KOPT-K1 (cell line): ENCODE data around the gene PDE4D.

Source experiments
- H3K27ac ChIP-seq: fragments of 200-600 bp; sonication (generic); 2 replicates; pipeline ENCODE4 v1.5.1; 2016; ENCODE audit warnings: antibody characterized with exemption, mild to moderate bottlenecking, low read depth, low read length; ENCODE audit not compliant: poor library complexity, severe bottlenecking
- H3K36me3 ChIP-seq: fragments of 200-600 bp; sonication (generic); 2 replicates; pipeline ENCODE4 v1.5.1; 2017; ENCODE audit warnings: antibody characterized with exemption, mild to moderate bottlenecking, low read length, moderate library complexity; ENCODE audit not compliant: insufficient read depth
- H3K9me3 ChIP-seq: fragments of 200-600 bp; sonication (generic); 2 replicates; pipeline ENCODE4 v1.5.1; 2017; ENCODE audit warnings: antibody characterized with exemption, low read length, mild to moderate bottlenecking; ENCODE audit not compliant: insufficient read depth, poor library complexity, severe bottlenecking

The PDE4D gene

DNA sequence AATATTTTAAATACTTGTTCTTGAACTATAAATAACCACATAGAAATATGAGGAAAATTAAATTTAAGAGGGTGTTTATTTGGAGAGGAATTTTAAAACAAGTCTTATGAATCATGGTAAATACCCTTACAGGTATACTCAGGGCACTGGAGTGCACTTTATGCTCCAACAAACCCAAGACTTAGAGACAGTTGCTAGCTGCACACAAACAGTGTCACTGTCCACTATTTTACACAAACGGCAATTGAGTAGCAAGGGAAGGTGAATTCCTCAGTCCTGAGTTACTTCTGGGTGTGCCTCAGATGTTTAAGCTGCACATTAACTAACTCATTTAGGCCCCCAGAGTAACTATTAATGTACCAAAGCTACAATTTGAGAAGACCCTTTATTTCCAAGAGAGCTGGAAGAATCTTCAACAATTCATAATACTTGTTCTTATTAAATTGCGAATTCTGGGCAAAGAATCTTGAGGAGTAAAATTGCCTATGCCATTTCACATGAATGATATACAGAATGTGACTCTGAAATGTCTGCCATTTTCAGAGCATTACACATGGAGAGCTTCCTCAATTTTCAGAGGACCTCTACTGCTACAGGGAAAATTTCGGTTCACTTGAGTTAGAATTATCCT, 371.2 kb downstream of the PDE4D start:
- Histone ChIP-seq H3K9me3 (peaks cover 11% of the 10 kb centered on the region), H3K27ac (no peak overlapping the region), H3K36me3 (no peaks in the 10 kb centered on the region)

DNA sequence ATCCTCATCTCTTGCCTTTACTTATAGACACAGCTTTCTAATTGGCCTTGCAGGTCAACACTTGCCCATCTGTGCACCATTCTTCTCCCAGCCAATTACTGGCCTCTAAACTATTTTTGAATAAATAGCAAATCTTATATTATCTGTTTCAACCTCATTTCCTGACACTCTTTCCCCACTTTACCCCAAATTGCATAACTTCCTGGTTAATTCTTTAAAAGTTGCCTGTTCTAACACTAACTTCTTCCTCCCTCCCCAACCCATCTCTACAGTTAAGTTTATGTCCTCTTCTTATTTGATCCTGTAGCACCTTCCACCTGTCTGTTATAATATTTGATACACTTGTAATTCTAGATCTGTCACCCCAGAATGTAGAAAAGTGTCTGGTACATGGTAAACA, 372.1 kb downstream of the PDE4D start:
- H3K9me3 ChIP-seq: peaks cover 11% of the 10 kb centered on the region
- no peak overlapping the region for H3K27ac ChIP-seq
- H3K36me3 ChIP-seq: no peaks in the 10 kb centered on the region

DNA sequence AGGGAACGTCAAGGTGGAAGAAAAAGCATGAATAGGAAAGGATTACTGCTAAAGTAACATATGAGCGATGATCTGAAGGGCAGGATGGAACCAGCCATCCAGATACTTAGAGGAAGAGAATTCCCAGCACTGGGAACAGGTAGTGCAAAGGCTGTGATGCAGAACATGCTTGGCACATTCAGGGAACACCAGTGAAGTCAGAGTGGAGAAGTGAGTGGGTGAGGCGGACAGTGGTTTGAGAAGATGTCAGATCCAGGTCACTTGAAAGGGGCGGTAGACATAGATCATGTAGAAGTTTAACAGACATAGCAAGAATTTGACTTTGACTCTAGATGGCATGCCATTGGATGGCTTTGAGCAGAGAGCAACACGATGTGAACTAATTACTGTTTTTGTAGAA, 374.2 kb downstream of the PDE4D start:
- no peak overlapping the region for H3K27ac ChIP-seq
- H3K9me3 ChIP-seq: peaks cover 11% of the 10 kb centered on the region
- no peaks in the 10 kb centered on the region for H3K36me3 ChIP-seq

DNA sequence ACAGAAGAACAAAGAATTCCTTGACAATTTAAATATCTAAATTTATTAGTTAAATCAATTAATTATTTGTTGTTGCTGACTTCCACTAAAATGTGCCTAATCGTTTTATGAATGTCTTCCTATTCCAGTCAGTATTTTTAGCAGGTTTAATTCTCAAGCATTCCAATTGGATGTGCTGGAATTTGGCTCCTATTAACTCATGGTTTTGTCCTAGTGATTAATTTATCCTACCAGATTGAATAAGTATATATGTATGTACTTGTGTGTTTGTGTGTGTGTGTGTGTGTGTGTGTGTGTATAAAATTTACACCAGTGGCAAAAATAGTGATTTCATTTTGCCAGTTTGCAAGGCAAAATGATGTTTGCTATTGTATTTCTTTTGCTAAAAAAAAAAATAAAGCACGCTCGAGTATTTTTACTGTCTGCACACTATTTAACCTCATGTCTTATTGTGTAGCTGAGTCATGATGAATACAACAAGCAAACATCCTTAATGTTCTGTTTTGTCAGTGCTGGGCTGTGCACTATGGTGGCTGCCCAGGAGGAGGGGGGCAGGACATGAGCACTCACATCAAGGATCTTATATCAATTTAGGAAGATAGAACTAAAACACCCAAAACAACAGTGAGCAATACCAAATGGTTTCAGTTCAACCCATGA, 375.5 kb downstream of the PDE4D start:
- H3K9me3 ChIP-seq: no peaks in the 10 kb centered on the region
- H3K36me3 ChIP-seq: no peaks in the 10 kb centered on the region
- H3K27ac ChIP-seq: no peak overlapping the region

DNA sequence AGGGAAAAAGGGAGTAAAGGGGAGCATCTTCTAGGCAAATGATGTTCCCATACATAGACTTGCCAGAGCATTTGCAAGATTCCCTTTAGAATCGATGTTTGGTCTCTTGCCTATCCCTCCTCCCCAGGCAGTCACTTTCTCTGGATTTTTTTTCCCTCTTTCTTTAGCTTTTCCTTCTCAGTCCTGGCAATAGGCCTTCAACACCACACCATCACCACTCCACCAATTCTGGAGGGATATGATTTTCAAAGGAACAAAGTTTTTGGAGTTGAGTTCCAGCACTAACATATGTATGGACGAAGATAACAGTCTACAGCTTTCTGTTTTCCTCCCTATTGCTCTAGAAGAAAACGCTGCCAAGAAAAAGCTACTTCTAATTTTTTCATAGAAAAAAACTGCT, 377.4 kb downstream of the PDE4D start:
- Histone ChIP-seq H3K9me3 (no peaks in the 10 kb centered on the region), H3K36me3 (no peaks in the 10 kb centered on the region), H3K27ac (no peak overlapping the region)

DNA sequence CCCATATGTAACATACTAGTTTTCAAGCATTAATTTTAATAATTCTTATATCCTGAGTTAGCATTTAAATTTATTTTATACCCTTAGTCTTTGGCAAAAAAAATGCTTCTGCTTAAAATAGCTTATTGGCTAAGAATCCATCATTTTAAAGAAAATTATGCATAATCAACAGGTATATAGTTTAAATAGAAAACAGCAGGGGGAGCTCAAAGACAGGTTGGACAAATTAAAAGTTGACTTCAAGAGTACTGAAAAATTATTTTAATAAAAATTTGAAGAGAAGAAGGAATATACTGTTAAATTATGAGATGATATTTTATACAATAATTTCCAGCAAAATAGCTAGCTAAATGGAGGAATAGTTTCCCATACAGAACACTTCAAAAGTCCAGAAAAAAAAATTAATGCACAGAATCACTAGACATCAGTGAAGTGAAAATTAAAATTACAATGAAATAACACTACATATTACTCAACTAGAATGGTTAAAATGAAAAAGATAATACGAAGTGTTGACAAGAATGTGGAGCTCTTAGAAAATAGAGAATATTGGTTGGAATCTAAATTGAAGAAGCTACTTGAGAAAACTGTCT, 387.1 kb downstream of the PDE4D start:
- no peak overlapping the region for H3K27ac ChIP-seq
- H3K36me3 ChIP-seq: no peaks in the 10 kb centered on the region
- no peaks in the 10 kb centered on the region for H3K9me3 ChIP-seq

DNA sequence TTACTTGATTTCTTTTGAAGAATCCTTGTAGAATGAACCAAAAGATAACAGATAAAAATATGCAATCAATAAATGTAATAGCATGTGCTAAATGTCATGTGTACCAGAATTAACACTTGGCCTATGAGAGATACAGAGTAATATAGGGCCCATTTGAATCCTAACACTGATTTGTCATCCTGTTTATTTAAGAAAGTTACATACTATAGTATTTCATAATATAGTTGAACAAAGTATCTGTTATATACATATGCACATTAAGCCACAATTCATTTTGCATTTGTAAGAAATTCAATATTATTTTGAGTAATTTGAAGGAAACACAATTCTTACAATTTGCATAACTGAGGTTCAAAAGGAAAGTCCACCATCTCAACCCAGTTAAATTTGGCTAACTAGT, 389.5 kb downstream of the PDE4D start:
- H3K36me3 ChIP-seq: no peaks in the 10 kb centered on the region
- no peaks in the 10 kb centered on the region for H3K9me3 ChIP-seq
- H3K27ac ChIP-seq: no peak overlapping the region

DNA sequence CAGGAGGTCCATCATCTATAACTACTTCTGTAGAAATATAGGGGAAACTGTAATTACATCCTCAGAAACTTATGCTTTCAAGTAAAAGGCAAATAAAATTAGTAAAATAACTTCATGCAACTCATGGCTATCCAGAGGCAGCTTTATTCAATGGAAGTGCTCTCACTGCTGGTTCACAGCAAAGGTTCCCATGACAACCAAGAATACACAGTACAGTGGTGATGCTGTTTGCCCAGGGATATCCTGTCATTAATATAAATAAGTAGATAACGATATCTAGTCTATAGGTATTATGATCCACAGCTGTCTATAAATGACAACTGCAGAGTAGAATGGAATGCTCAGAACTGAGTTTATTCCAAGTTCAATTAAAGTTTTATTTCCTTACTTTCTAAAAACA, 390.3 kb downstream of the PDE4D start:
- no peaks in the 10 kb centered on the region for H3K36me3 ChIP-seq
- no peaks in the 10 kb centered on the region for H3K9me3 ChIP-seq
- H3K27ac ChIP-seq: no peak overlapping the region

DNA sequence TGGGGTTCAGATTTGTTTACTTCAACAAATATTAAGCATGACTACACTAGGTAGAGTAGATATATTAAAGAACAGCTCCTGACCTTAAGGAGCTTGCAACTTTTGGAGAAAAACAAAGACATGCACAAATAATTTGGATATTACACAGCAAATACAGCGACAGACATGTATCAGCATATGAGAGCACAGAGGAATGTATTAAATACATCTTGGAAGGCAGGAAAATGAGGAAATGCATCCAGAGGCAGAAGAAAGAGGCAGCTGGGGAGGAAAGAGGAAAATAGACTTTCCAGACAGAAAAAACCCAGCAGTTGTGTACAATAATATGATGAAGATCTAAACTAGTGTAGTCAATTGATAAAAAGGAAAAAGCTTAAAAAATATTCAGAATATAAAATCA, 392.2 kb downstream of the PDE4D start:
- Histone ChIP-seq H3K36me3 (no peaks in the 10 kb centered on the region), H3K9me3 (no peaks in the 10 kb centered on the region), H3K27ac (no peak overlapping the region)

DNA sequence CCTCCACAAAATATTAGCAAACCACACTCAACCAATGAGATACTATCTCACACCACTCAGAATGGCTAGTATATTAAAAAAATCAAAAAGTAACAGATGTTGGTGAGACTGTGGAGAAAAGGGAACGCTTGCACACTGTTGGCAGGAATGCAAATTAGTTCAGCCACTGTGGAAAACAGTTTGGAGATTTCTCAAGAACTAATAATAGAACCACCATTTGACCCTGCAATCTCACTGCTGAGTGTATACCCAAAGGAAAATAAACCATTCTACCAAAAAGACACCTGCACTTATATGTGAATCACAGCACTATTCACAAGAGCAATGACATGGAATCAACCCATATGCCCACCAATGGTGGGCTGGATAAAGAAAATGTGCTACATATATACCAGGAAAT, 393.5 kb downstream of the PDE4D start:
- H3K36me3 ChIP-seq: no peaks in the 10 kb centered on the region
- no peaks in the 10 kb centered on the region for H3K9me3 ChIP-seq
- no peak overlapping the region for H3K27ac ChIP-seq

DNA sequence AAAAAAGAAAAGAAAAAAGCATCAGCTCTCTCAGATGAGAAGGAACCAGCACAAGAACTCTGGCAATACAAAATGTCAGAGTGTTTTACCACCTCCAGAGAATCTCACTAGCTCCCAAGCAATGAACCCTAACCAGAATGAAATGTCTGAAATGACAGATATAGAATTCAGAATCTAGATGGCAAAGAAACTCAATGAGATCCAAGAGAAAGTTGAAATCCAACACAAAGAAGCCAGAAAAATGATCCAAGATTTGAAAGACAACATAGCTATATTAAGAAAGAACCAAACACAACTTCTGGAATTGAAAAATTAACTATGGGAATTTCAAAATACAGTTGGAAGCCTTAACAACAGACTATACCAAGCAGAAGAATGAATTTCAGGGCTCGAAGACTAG, 396.3 kb downstream of the PDE4D start:
- Histone ChIP-seq H3K36me3 (no peaks in the 10 kb centered on the region), H3K27ac (no peak overlapping the region), H3K9me3 (no peaks in the 10 kb centered on the region)

DNA sequence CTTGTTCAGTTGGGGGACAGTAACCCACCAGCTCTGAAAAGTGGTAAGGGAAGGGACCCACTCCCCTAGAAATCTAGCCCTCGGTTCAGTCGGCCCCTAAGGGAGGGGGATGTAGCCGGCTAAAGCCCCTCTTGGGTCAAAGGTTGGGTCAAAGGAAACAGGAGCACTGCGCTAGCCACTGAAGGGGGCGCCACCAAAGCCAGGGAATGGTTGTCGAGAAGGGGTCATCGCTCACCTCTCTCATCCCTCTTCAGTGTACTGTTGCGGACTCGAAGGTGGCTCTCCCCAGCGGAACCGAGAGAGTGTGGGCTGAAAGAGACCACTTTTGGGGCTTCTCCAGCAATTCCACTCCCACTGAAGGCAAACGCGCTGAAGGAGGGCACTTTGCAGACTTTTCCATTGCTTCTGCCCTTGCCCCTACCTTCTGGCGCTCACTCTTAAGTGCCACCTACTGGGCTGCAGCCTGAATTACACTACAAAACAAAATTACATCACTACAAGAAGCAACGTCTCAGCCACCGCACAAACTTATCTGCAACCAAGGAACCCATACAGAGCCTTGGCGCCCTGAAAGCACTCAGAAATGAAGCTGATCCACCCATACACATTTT, 396.9 kb downstream of the PDE4D start:
- H3K36me3 ChIP-seq: no peaks in the 10 kb centered on the region

DNA sequence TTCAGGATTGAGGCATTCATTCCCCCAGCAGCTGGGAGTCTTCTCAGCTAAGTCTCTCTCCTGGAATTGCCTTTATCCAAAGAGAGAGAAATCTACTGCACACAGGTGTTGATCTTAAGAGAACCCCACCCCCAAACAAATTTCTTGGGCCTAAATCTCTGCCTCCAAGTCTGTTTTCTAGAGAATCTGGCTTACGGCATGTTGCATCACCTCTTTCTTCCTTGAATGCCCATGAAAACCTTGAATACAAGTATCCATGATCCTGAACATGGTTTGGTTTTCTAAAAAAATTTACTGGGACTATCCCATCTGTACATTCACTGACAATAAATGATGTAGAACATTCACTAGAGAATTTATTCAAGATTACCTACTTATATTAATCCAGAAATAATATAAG, 401.6 kb downstream of the PDE4D start:
- no peaks in the 10 kb centered on the region for H3K9me3 ChIP-seq
- H3K27ac ChIP-seq: no peak overlapping the region
- H3K36me3 ChIP-seq: no peaks in the 10 kb centered on the region

More for the DNA sequence above, 396.9 kb downstream of the PDE4D start:
- Histone ChIP-seq H3K9me3 (no peaks in the 10 kb centered on the region), H3K27ac (no peak overlapping the region)

DNA sequence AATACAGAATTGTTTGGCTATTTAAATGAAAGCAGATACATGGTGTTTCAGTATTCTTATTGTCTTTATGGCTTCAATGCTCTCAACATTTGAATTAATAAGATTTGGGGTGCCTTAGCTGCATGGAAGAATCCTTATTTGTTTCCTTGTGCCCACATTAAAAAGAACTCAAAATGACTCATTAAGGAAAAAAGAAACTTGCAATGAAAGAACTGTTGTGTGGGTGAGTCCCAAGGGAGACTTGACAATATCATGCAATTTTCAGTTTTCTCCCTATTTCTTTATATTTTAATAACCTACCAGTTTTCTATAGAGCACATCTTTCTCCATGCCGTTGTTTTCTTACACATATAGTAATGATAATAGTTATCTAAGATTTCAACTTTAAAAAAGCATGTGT, 404.0 kb downstream of the PDE4D start:
- H3K9me3 ChIP-seq: no peaks in the 10 kb centered on the region
- no peaks in the 10 kb centered on the region for H3K36me3 ChIP-seq
- H3K27ac ChIP-seq: no peak overlapping the region

DNA sequence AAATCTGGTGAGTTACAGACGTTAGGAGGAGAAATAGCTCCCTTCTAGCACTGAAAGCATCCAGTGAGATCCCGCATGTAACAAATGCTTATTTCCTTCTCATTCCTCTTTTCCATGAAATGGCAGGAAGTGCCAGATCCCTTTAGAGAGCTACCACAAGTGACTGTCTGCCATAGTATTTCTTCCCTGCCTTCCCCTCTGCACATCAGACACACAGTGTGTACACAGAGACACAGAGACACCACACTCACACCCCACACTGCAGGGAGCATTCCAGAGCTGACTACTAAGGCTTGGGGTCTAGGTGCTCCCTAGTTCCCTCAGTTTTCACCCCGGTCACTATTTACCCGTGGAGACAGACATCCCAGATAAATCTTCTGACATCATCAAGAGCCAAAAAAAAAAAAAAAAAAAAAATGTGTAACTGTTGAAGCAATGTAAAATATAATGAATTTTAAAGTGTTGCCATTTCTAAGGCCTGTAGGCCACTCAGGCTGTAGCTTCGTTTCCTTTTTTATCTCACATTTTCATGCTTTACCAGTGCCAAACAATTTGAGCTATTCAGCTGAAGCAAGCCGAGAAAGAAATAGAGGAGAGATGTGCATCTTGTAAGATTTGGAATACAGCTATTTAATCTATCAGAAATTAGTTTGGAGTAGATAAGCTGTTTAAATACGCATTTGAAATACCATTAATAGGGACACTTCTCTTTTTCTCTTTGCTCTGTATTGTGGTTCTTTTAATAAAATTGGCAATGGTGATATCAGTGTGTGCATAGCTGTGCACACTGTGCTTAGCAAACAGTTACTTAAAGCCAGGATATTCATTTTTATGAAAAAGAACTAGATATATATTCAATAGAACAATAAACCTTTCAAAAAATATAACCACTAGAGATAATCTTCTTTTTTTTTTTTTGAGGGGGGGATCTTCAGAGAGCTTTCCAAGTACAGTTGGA, 405.5 kb downstream of the PDE4D start:
- no peaks in the 10 kb centered on the region for H3K9me3 ChIP-seq
- no peak overlapping the region for H3K27ac ChIP-seq
- H3K36me3 ChIP-seq: no peaks in the 10 kb centered on the region
